GM18870 (cell line): ENCODE measurements around the gene XPOT.
A peak's percentile ranks its signal among the peaks of the same experiment; 100 is the strongest.
"Not testable (repeated sequence)": the region's sequence is repeated elsewhere in the genome, so short reads cannot be mapped to it uniquely, and the experiment has no call there.

Source experiments
- ATAC-seq: cut with Tn5 transposase; IDR thresholded peaks from one replicate; pipeline ENCODE4 v1.9.1; 2021; ENCODE audit warnings: moderate library complexity; ENCODE audit not compliant: unreplicated experiment

The XPOT gene

GRCh38 chr12:64403707-64404469 lies at the start of gene XPOT:
Gene XPOT (plus strand): TSS chr12:64404392. CDS start chr12:64410036, 5,644 bp downstream.
- peak; percentile 95 for ATAC-seq

GRCh38 chr12:64356209-64356608 lies 48.0 kb upstream of the XPOT start:
- not testable (repeated sequence) for ATAC-seq

- ATAC-seq = not testable (repeated sequence)
Measured at GRCh38 chr12:64361173-64361572, 43.0 kb upstream of the XPOT start.

- ATAC-seq = no peak
Measured at GRCh38 chr12:64362721-64363305, 41.4 kb upstream of the XPOT start.

- ATAC-seq = no peak
Measured at GRCh38 chr12:64383675-64384074, 20.5 kb upstream of the XPOT start.

- no peak for ATAC-seq
Measured at GRCh38 chr12:64385019-64385418, 19.2 kb upstream of the XPOT start.

GRCh38 chr12:64385468-64385867 lies 18.7 kb upstream of the XPOT start:
- no peak for ATAC-seq

GRCh38 chr12:64387197-64387816 lies 16.9 kb upstream of the XPOT start:
- ATAC-seq = no peak

GRCh38 chr12:64389154-64389553 lies 15.0 kb upstream of the XPOT start:
- ATAC-seq = no peak

- no peak for ATAC-seq
Measured at GRCh38 chr12:64390275-64390851, 13.8 kb upstream of the XPOT start, which contains the start of gene C12orf56. Gene C12orf56 (minus strand): TSS chr12:64390758. CDS start chr12:64390565, 193 bp downstream.

GRCh38 chr12:64392221-64392620 lies 12.0 kb upstream of the XPOT start:
- ATAC-seq = no peak

- no peak for ATAC-seq
Measured at GRCh38 chr12:64395739-64396138, 8.5 kb upstream of the XPOT start.

- no peak for ATAC-seq
Measured at GRCh38 chr12:64400041-64400440, 4.2 kb upstream of the XPOT start.

GRCh38 chr12:64402181-64402580 lies 2.0 kb upstream of the XPOT start:
- ATAC-seq = no peak

- peak; percentile 45 for ATAC-seq
Measured at GRCh38 chr12:64404470-64405256, 471 bp downstream of the XPOT start.

GRCh38 chr12:64407342-64408223 lies 3.4 kb downstream of the XPOT start:
- no peak for ATAC-seq

GRCh38 chr12:64411427-64411826 lies 7.2 kb downstream of the XPOT start:
- ATAC-seq = no peak

GRCh38 chr12:64412459-64412858 lies 8.3 kb downstream of the XPOT start:
- ATAC-seq = no peak

- ATAC-seq = no peak
Measured at GRCh38 chr12:64413884-64414283, 9.7 kb downstream of the XPOT start.

GRCh38 chr12:64418209-64418608 lies 14.0 kb downstream of the XPOT start:
- no peak for ATAC-seq
